HepG2 (cell line): ENCODE data around the gene FOCAD. TPM values are rescaled to one million over a fixed set of nuclear protein-coding genes. Genes with fewer than 3 reads are reported as not detected.

Experiments
- ATAC-seq: fragments of 200-7000 bp; cut with Tn5 transposase; 3 replicates; pipeline ENCODE4 v1.9.1; 2020; ENCODE audit warnings: mild to moderate bottlenecking, moderate library complexity
- BruUV-seq: library from RNA; stranded (reverse); fragments of 400-500 nt; replicated peaks from 2 replicates; lab custom pipeline; 2021; lab: Mats Ljungman, UMichigan
- CTCF ChIA-PET: fragments of 300-600 bp; formaldehyde crosslinking; extraction: SDS; loops from one replicate; lab custom pipeline; 2021; ENCODE audit warnings: low total read pairs, inconsistent platforms, low intra/inter-chr PET ratio; lab: Yijun Ruan, JAX
- POLR2A ChIA-PET: fragments of 350-600 bp; sonication (Branson Sonifier 250); formaldehyde crosslinking; loops from one replicate; lab custom pipeline; 2020; ENCODE audit warnings: antibody characterized with exemption, inconsistent platforms; lab: Yijun Ruan, JAX
- DNase-seq: peaks from one replicate; pipeline ENCODE4 v3.0.0-alpha.2; 2015; ENCODE audit warnings: low spot score
- FAIRE-seq: peaks from 3 replicates; lab custom pipeline; 2011; peaks lifted over from hg19 to GRCh38; lab: Jason Lieb, UNC
- H2AFZ ChIP-seq: one replicate; pipeline ENCODE4 v1.6.1; 2011; ENCODE audit warnings: low read length, inconsistent platforms
- H3K27ac ChIP-seq: fragments of 300-600 bp; 3 replicates; pipeline ENCODE4 v1.8.0; 2011; ENCODE audit warnings: mixed run types, mild to moderate bottlenecking, mixed read lengths, low read length, inconsistent platforms; ENCODE audit not compliant: insufficient read depth; ENCODE audit errors: extremely low read length
- H3K27me3 ChIP-seq, 2 experiments: fragments of 200-600 bp in 1 of 2; 2 replicates in 1 of 2; 3 replicates in 1 of 2; pipeline versions ENCODE4 v1.6.0 to v1.8.0; 2011; ENCODE audit warnings: low read length in 2 of 2, mild to moderate bottlenecking in 2 of 2, moderate library complexity in 2 of 2, inconsistent platforms in 1 of 2; ENCODE audit not compliant: insufficient read depth in 2 of 2, control insufficient read depth in 1 of 2
- H3K36me3 ChIP-seq, 2 experiments: fragments of 200-600 bp in 1 of 2; replicated peaks in 1 of 2; 2 replicates in 1 of 2; 3 replicates in 1 of 2; pipeline versions ENCODE4 v1.5.1 to v1.8.0; 2011; ENCODE audit warnings: low read length in 2 of 2, inconsistent platforms in 1 of 2; ENCODE audit not compliant: insufficient read depth in 2 of 2, control insufficient read depth in 1 of 2
- H3K4me1 ChIP-seq: 2 replicates; pipeline ENCODE4 v1.5.1; 2012; ENCODE audit warnings: low read length, inconsistent platforms; ENCODE audit not compliant: insufficient read depth
- H3K4me2 ChIP-seq: 2 replicates; pipeline ENCODE4 v1.6.0; 2011; ENCODE audit warnings: low read depth, low read length, inconsistent platforms
- H3K4me3 ChIP-seq, 3 experiments: fragments of 200-600 bp in 1 of 3; sonication (generic), shearing (Covaris generic) in 1 of 3; replicated peaks in 1 of 3; 2 replicates each; pipeline ENCODE4 v1.5.1; 2011 to 2016; ENCODE audit warnings: low read length in 3 of 3, inconsistent platforms in 2 of 3, low read depth in 2 of 3, mild to moderate bottlenecking in 2 of 3, control low read depth in 1 of 3, mixed read lengths in 1 of 3; ENCODE audit not compliant: insufficient read depth in 1 of 3
- H3K79me2 ChIP-seq: one replicate; pipeline ENCODE4 v1.6.1; 2011; ENCODE audit warnings: low read length, inconsistent platforms; ENCODE audit not compliant: insufficient read depth
- H3K9ac ChIP-seq: 2 replicates; pipeline ENCODE4 v1.6.0; 2011; ENCODE audit warnings: mild to moderate bottlenecking, low read depth, low read length, inconsistent platforms; ENCODE audit not compliant: insufficient read depth
- H3K9me3 ChIP-seq: 2 replicates; pipeline ENCODE4 v1.5.1; 2012; ENCODE audit warnings: mild to moderate bottlenecking, low read length
- H4K20me1 ChIP-seq: 2 replicates; pipeline ENCODE4 v1.6.0; 2011; ENCODE audit warnings: inconsistent platforms, mild to moderate bottlenecking, low read length, moderate library complexity; ENCODE audit not compliant: insufficient read depth
- ARNT ChIP-seq: fragments of 450-650 bp; IDR thresholded peaks from 2 replicates; pipeline ENCODE4 v1.6.1; 2017
- ETS1 ChIP-seq: sonication (generic); formaldehyde crosslinking; IDR thresholded peaks from 2 replicates; pipeline ENCODE4 v1.4.0; 2020; ENCODE audit warnings: missing genetic modification reagents
- HCFC1 ChIP-seq: fragments of 150-350 bp; IDR thresholded peaks from 2 replicates; pipeline ENCODE4 v1.6.1; 2014; ENCODE audit warnings: low read depth, low read length
- RERE ChIP-seq: IDR thresholded peaks from 2 replicates; pipeline ENCODE4 v1.6.1; 2016; ENCODE audit warnings: low read depth, missing genetic modification reagents, missing compliant biosample characterization
- SATB2 ChIP-seq: sonication (generic); formaldehyde crosslinking; IDR thresholded peaks from 2 replicates; pipeline ENCODE4 v1.5.0; 2020; ENCODE audit warnings: missing genetic modification reagents
- SIN3B ChIP-seq: fragments of 150-350 bp; IDR thresholded peaks from 2 replicates; pipeline ENCODE4 v1.6.1; 2014; ENCODE audit warnings: low read length
- SP5 ChIP-seq: IDR thresholded peaks from 2 replicates; pipeline ENCODE4 v1.6.1; 2016; ENCODE audit warnings: low read depth, borderline replicate concordance
- TBL1XR1 ChIP-seq: fragments of 150-350 bp; IDR thresholded peaks from 2 replicates; pipeline ENCODE4 v1.6.1; 2014; ENCODE audit warnings: borderline replicate concordance, low read length; ENCODE audit not compliant: partially characterized antibody
- ZNF614 ChIP-seq: IDR thresholded peaks from 2 replicates; pipeline ENCODE4 v1.6.1; 2018; ENCODE audit warnings: missing biosample characterization, missing genetic modification reagents, inconsistent platforms, borderline replicate concordance
- ZNF770 ChIP-seq: sonication (generic); formaldehyde crosslinking; IDR thresholded peaks from 2 replicates; pipeline ENCODE4 v1.5.0; 2020; ENCODE audit warnings: mild to moderate bottlenecking, missing genetic modification reagents
- WGBS: methylation state at CpG from one replicate; pipeline ENCODE4 v1.1.6; 2017; ENCODE audit warnings: low lambda C conversion rate; 5-methylcytosine and 5-hydroxymethylcytosine counted together
- in situ Hi-C: cut with HindIII; loops from 2 replicates; pipeline ENCODE4 v1.10.0; 2017; ENCODE audit warnings: low pct_unique_long_range_greater_than_20kb; ENCODE audit not compliant: extremely low pct_ligation_motif_present
- intact Hi-C: fragments of 100-400 bp; cut with micrococcal nuclease; formaldehyde crosslinking; loops from one replicate; pipeline ENCODE4 v1.10.0; 2022; ENCODE audit not compliant: unreplicated experiment
- polyA plus RNA-seq, 8 experiments: library from polyadenylated mRNA; depleted of rRNA in 3 of 8; stranded (reverse) in 7 of 8; unstranded in 1 of 8; fragments of >200 nt; fragmentation: Illumina TruSeq in 4 of 8; extraction: Trizol in 4 of 8; gene quantifications; 2 replicates each; pipeline versions ENCODE4 v1.2.1 to v1.2.3, GENCODE V29; 2011 to 2016; ENCODE audit warnings: low read depth in 4 of 8, missing spikeins in 1 of 8, mixed read lengths in 1 of 8; ENCODE audit not compliant: insufficient read depth in 1 of 8
- total RNA-seq, 5 experiments: library from RNA; depleted of rRNA; stranded (reverse); fragments of >200 nt; fragmentation: Illumina TruSeq; extraction: Trizol; gene quantifications; 2 replicates each; pipeline ENCODE4 v1.2.3, GENCODE V29; 2016; ENCODE audit warnings: low read depth in 1 of 5

Gene FOCAD
- total and polyA plus RNA-seq, 2 of the 13 experiments (the other 11 are each of a cell fraction or from before 2014, with no cell fraction given): 18.0 to 31.1 TPM

- TF ChIP-seq HCFC1 (no peak), ZNF770 (CRISPR knock-in tag) (no peak), SATB2 (CRISPR knock-in tag) (no peak), ARNT (no peak)
- TF ChIP-seq, all 625 proteins: peak for 0
These were observed 310.4 kb downstream of the FOCAD start (continued) for GRCh38 chr9:20994486-20994885.

GRCh38 chr9:20995616-20996015 is 311.6 kb downstream of the FOCAD start:
- FAIRE-seq: no peak
- in situ Hi-C loops: no loop called here
- H3K4me2 ChIP-seq: no peak overlapping the region
- DNase-seq: no peak
- H2AFZ ChIP-seq: no peak overlapping the region
- CTCF ChIA-PET: no interaction called here
- no peaks in the 10 kb centered on the region for H3K79me2 ChIP-seq
- intact Hi-C loops: no loop called here
- H4K20me1 ChIP-seq: no peaks in the 10 kb centered on the region
- BruUV-seq: no TSS peak
- POLR2A ChIA-PET: no interaction called here
- no peaks in the 10 kb centered on the region for H3K27me3 ChIP-seq
- H3K4me3 ChIP-seq: no peak overlapping the region
- WGBS: 95% methylated on average over 2 of the region's 2 CpGs
- no peak overlapping the region for H3K27ac ChIP-seq
- H3K36me3 ChIP-seq: peaks cover 1 to 3% of the 10 kb centered on the region in 2 experiments; a peak in 2 of 5 replicates
- no peaks in the 10 kb centered on the region for H3K9me3 ChIP-seq
- H3K9ac ChIP-seq: no peak overlapping the region
- no peaks in the 10 kb centered on the region for H3K4me1 ChIP-seq
- ATAC-seq: no peak
- TF ChIP-seq RERE (CRISPR knock-in tag) (no peak), SIN3B (no peak), ETS1 (CRISPR knock-in tag) (no peak), SP5 (CRISPR knock-in tag) (no peak), ZNF614 (CRISPR knock-in tag) (no peak), TBL1XR1 (no peak)
